Sigmoid colon (tissue), 3 donors: ENCODE data around the gene RANBP9.

Experiments used
- CTCF ChIP-seq, 4 experiments: fragments of 450-650 bp in 3 of 4; fragments of 200-600 bp in 1 of 4; IDR thresholded peaks; one replicate each; pipeline ENCODE4 v1.5.1; 2016 to 2019; ENCODE audit warnings: antibody characterized with exemption in 4 of 4, mild to moderate bottlenecking in 3 of 4, moderate library complexity in 2 of 4
- POLR2A ChIP-seq, 2 donors: fragments of 450-650 bp; IDR thresholded peaks; one replicate each; pipeline ENCODE4 v1.6.1; 2016; ENCODE audit warnings: antibody characterized with exemption in 2 of 2, mild to moderate bottlenecking in 2 of 2, moderate library complexity in 2 of 2

- no peak for TF ChIP-seq POLR2A (IDR thresholded peaks at IDR 0.05)
- TF ChIP-seq CTCF (IDR thresholded peaks at IDR 0.05) = no peak
Measured at GRCh38 chr6:13573669-13574110, 137.9 kb downstream of the RANBP9 start.
